DMS53 treated with DMSO at 0.1 percent for 48 hours (cell line): ENCODE measurements around the gene LPCAT1.
"Not testable (repeated sequence)": the region's sequence is repeated elsewhere in the genome, so short reads cannot be mapped to it uniquely, and the experiment has no call there.

Experiments used
- DNase-seq: peaks from one replicate; lab custom pipeline; 2025; ENCODE audit not compliant: unreplicated experiment; lab: John Stamatoyannopoulos, UW

Gene LPCAT1

GRCh38 chr5:1431021-1431811 lies 92.5 kb downstream of the LPCAT1 start:
- DNase-seq, result no peak

GRCh38 chr5:1430121-1430795 lies 93.5 kb downstream of the LPCAT1 start:
- no peak for DNase-seq

- DNase-seq, result no peak
Measured at GRCh38 chr5:1429496-1429895, 94.3 kb downstream of the LPCAT1 start.

GRCh38 chr5:1429066-1429465 lies 94.7 kb downstream of the LPCAT1 start:
- DNase-seq, result no peak

GRCh38 chr5:1428107-1428506 lies 95.7 kb downstream of the LPCAT1 start:
- DNase-seq, result no peak

GRCh38 chr5:1424716-1425115 lies 99.0 kb downstream of the LPCAT1 start:
- DNase-seq, result no peak

GRCh38 chr5:1423901-1424603 lies 99.7 kb downstream of the LPCAT1 start:
- DNase-seq, result no peak

GRCh38 chr5:1422522-1422921 lies 101.2 kb downstream of the LPCAT1 start:
- DNase-seq, result not testable (repeated sequence)

GRCh38 chr5:1421521-1422341 lies 102.0 kb downstream of the LPCAT1 start:
- DNase-seq, result no peak

- DNase-seq, result no peak
Measured at GRCh38 chr5:1420211-1421195, 103.3 kb downstream of the LPCAT1 start.

- DNase-seq, result no peak
Measured at GRCh38 chr5:1419476-1420210, 104.1 kb downstream of the LPCAT1 start.

GRCh38 chr5:1418921-1419280 lies 104.9 kb downstream of the LPCAT1 start:
- no peak for DNase-seq

- no peak for DNase-seq
Measured at GRCh38 chr5:1418238-1418920, 105.4 kb downstream of the LPCAT1 start.

- DNase-seq, result no peak
Measured at GRCh38 chr5:1417586-1418225, 106.1 kb downstream of the LPCAT1 start.

GRCh38 chr5:1416856-1417469 lies 106.8 kb downstream of the LPCAT1 start:
- DNase-seq, result no peak

- no peak for DNase-seq
Measured at GRCh38 chr5:1415626-1416360, 108.0 kb downstream of the LPCAT1 start.

- DNase-seq, result no peak
Measured at GRCh38 chr5:1415059-1415425, 108.7 kb downstream of the LPCAT1 start.
